ENCODE data around the gene HDGFL1.

DNA sequence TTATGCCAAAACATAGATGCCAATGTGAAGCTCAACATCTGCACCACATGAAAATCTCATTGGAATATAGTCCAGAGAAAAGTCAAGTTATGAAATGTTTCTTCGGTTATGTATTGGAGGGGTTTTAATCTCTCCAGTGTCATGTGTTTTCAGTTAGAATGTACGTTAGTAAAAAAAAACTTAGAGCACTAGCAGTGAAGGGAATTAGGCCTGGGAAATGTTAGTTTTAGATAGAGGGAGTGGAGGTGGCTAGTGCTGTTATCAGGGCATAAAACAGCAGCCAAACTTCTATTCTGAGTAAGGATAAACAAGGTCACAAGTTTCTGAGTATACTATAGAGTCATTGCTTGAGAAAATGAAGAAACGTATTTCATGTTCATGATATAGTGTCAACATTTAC, 42.9 kb downstream of the HDGFL1 start:
- TF ChIP-seq, protein P1, sequence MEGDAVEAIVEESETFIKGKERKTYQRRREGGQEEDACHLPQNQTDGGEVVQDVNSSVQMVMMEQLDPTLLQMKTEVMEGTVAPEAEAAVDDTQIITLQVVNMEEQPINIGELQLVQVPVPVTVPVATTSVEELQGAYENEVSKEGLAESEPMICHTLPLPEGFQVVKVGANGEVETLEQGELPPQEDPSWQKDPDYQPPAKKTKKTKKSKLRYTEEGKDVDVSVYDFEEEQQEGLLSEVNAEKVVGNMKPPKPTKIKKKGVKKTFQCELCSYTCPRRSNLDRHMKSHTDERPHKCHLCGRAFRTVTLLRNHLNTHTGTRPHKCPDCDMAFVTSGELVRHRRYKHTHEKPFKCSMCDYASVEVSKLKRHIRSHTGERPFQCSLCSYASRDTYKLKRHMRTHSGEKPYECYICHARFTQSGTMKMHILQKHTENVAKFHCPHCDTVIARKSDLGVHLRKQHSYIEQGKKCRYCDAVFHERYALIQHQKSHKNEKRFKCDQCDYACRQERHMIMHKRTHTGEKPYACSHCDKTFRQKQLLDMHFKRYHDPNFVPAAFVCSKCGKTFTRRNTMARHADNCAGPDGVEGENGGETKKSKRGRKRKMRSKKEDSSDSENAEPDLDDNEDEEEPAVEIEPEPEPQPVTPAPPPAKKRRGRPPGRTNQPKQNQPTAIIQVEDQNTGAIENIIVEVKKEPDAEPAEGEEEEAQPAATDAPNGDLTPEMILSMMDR (IDR thresholded peaks at IDR 0.05): no peak
- no peak for TF ChIP-seq POLR2A (IDR thresholded peaks at IDR 0.05)
